Heart left ventricle (tissue), 13 donors: Measurements from ENCODE around the gene SETBP1.

ENCODE experiments used
- CTCF ChIP-seq, 12 donors: fragments of 200-600 bp; sonication (generic) in 4 of 12; IDR thresholded peaks; one replicate each; pipeline versions ENCODE4 v1.5.0 to v1.8.0; 2018 to 2022; ENCODE audit warnings: antibody characterized with exemption in 12 of 12, mild to moderate bottlenecking in 5 of 12
- POLR2A ChIP-seq, 2 donors: fragments of 450-650 bp; IDR thresholded peaks; one replicate each; pipeline ENCODE4 v1.6.1; 2017; ENCODE audit warnings: antibody characterized with exemption in 2 of 2, mild to moderate bottlenecking in 2 of 2, moderate library complexity in 2 of 2
- donor health status: ischemic (EF 13 %, LVEDD 7.1; RV severe dilation, severe dysfunction).
- donor health status: DM: no; HTN: yes; CAD: no.
- donor health status: DM: no; HTN: no; CAD: no.
- donor health status: ischemic (EF 25% LVEDD 6.9; RV normal size, moderate dysfunction).
- donor health status: ischemic (EF 25% LVEDD 5.7; RV mildly dilated, moderate dysfunction).
- donor health status: ischemic (EF 35%, LVEDD 5.7; RV mildly dilated, moderate dysfunction).
- donor health status: nonischemic (EF 11% LVEDD 7.7; RV severe dilation, severe dysfunction).
- donor health status: DM: yes; HTN: yes; CAD: no.
- donor health status: PGD.
- donor health status: ischemic (EF 29% LVEDD 5.4; RV normal size, mild dysfunction).
- donor health status: nonischemic (EF 23%, LVEDD 6.1; RV moderate dilation, normal function).

GRCh38 chr18:44840058-44840790 is 159.5 kb downstream of the SETBP1 start:
- TF ChIP-seq CTCF (IDR thresholded peaks at IDR 0.05) (no peak), POLR2A (IDR thresholded peaks at IDR 0.05) (no peak)
